Loucy (cell line): ENCODE results near the gene ARID4A.

Experiments
- H2AFZ ChIP-seq: fragments of 200-600 bp; sonication (generic); 2 replicates; pipeline ENCODE4 v1.6.0; 2016; ENCODE audit warnings: antibody characterized with exemption, mild to moderate bottlenecking, low read length, moderate library complexity
- H3F3A ChIP-seq: fragments of 200-600 bp; 2 replicates; pipeline ENCODE4 v1.6.0; 2016; ENCODE audit warnings: antibody characterized with exemption, low read depth, mild to moderate bottlenecking
- H3K27me3 ChIP-seq: fragments of 200-600 bp; sonication (generic); 2 replicates; pipeline ENCODE4 v1.6.1; 2014; ENCODE audit warnings: low read length, mild to moderate bottlenecking; ENCODE audit not compliant: insufficient read depth, poor library complexity, severe bottlenecking
- H3K36me3 ChIP-seq: fragments of 200-600 bp; sonication (generic); 2 replicates; pipeline ENCODE4 v1.6.1; 2016; ENCODE audit warnings: low read length; ENCODE audit not compliant: insufficient read depth
- H3K4me1 ChIP-seq: fragments of 200-600 bp; sonication (generic); 2 replicates; pipeline ENCODE4 v1.5.1; 2014; ENCODE audit warnings: low read length, mild to moderate bottlenecking; ENCODE audit not compliant: insufficient read depth, poor library complexity, severe bottlenecking
- H3K4me2 ChIP-seq: fragments of 200-600 bp; sonication (generic); 2 replicates; pipeline ENCODE4 v1.6.0; 2014; ENCODE audit warnings: antibody characterized with exemption, low read length, low read depth, mild to moderate bottlenecking; ENCODE audit not compliant: poor library complexity, severe bottlenecking
- H3K4me3 ChIP-seq: fragments of 200-600 bp; sonication (generic); 2 replicates; pipeline ENCODE4 v1.5.1; 2014; ENCODE audit warnings: low read length, mild to moderate bottlenecking, mixed read lengths; ENCODE audit not compliant: poor library complexity, severe bottlenecking
- H3K79me2 ChIP-seq: fragments of 200-600 bp; sonication (generic); 2 replicates; pipeline ENCODE4 v1.6.1; 2014; ENCODE audit warnings: low read length; ENCODE audit not compliant: insufficient read depth
- H3K9ac ChIP-seq: fragments of 200-600 bp; sonication (generic); 2 replicates; pipeline ENCODE4 v1.6.0; 2014; ENCODE audit warnings: mild to moderate bottlenecking, low read depth, low read length, moderate library complexity; ENCODE audit not compliant: poor library complexity, severe bottlenecking
- H3K9me2 ChIP-seq: fragments of 200-600 bp; sonication (generic); replicated peaks from 2 replicates; pipeline ENCODE4 v1.6.1; 2016; ENCODE audit warnings: low read depth, low read length, mixed read lengths
- H3K9me3 ChIP-seq: fragments of 200-600 bp; sonication (generic); 2 replicates; pipeline ENCODE4 v1.6.1; 2014; ENCODE audit warnings: mild to moderate bottlenecking, antibody characterized with exemption, low read length, low read depth; ENCODE audit not compliant: insufficient read depth
- H4K20me1 ChIP-seq: fragments of 200-600 bp; sonication (generic); 2 replicates; pipeline ENCODE4 v1.6.0; 2014; ENCODE audit warnings: antibody characterized with exemption, low read length, mild to moderate bottlenecking; ENCODE audit not compliant: insufficient read depth, poor library complexity, severe bottlenecking
- CTCF ChIP-seq: fragments of 200-600 bp; sonication (generic); conservative IDR thresholded peaks from 2 replicates; pipeline ENCODE4 v1.5.1; 2014; ENCODE audit warnings: mild to moderate bottlenecking, antibody characterized with exemption, low read length
- EZH2phosphoT487 ChIP-seq: fragments of 200-600 bp; IDR thresholded peaks from 2 replicates; pipeline ENCODE4 v1.6.1; 2018; ENCODE audit warnings: antibody characterized with exemption, mild to moderate bottlenecking, moderate library complexity, borderline replicate concordance

Gene ARID4A

GRCh38 chr14:58282925-58283593 lies 15.3 kb upstream of the ARID4A start:
- no peaks in the 10 kb centered on the region; the same call in 1 of the 2 replicates for H3F3A ChIP-seq
- no peak overlapping the region for H3K4me2 ChIP-seq
- H3K27me3 ChIP-seq: no peaks in the 10 kb centered on the region

GRCh38 chr14:58283730-58284129 lies 14.6 kb upstream of the ARID4A start:
- Histone ChIP-seq H3K9me3 (no peaks in the 10 kb centered on the region), H2AFZ (no peak overlapping the region), H3F3A (no peaks in the 10 kb centered on the region; the same call in 1 of the 2 replicates), H3K27me3 (no peaks in the 10 kb centered on the region), H3K4me1 (peaks cover 17% of the 10 kb centered on the region), H4K20me1 (peaks cover 58% of the 10 kb centered on the region), H3K36me3 (peaks cover 72% of the 10 kb centered on the region; the same call in 1 of the 2 replicates), H3K79me2 (peaks cover 99% of the 10 kb centered on the region), H3K9me2 (no peaks in the 10 kb centered on the region), H3K4me3 (no peak overlapping the region), H3K4me2 (no peak overlapping the region), H3K9ac (no peak overlapping the region)
- no peak for TF ChIP-seq CTCF
- TF ChIP-seq EZH2phosphoT487: no peak

More at GRCh38 chr14:58282925-58283593, 15.3 kb upstream of the ARID4A start:
- Histone ChIP-seq H3K9me3 (no peaks in the 10 kb centered on the region), H3K4me1 (peaks cover 17% of the 10 kb centered on the region), H3K4me3 (no peak overlapping the region), H3K9ac (no peak overlapping the region), H3K79me2 (peaks cover 99% of the 10 kb centered on the region), H2AFZ (no peak overlapping the region), H3K36me3 (peaks cover 72% of the 10 kb centered on the region; the same call in 1 of the 2 replicates), H3K9me2 (no peaks in the 10 kb centered on the region), H4K20me1 (peaks cover 65% of the 10 kb centered on the region)
- TF ChIP-seq EZH2phosphoT487 (no peak), CTCF (no peak)

GRCh38 chr14:58285132-58285531 lies 13.2 kb upstream of the ARID4A start:
- Histone ChIP-seq H3K79me2 (peaks cover 99% of the 10 kb centered on the region), H3K9ac (no peak overlapping the region), H3K4me1 (peaks cover 24% of the 10 kb centered on the region), H4K20me1 (peaks cover 63% of the 10 kb centered on the region), H3K9me2 (no peaks in the 10 kb centered on the region), H3K4me3 (no peak overlapping the region), H3K36me3 (peaks cover 76% of the 10 kb centered on the region), H3K4me2 (no peak overlapping the region), H3F3A (no peaks in the 10 kb centered on the region; the same call in 1 of the 2 replicates), H2AFZ (no peak overlapping the region), H3K27me3 (no peaks in the 10 kb centered on the region), H3K9me3 (no peaks in the 10 kb centered on the region)
- TF ChIP-seq EZH2phosphoT487: no peak
- TF ChIP-seq CTCF: no peak
